Breast epithelium (tissue), 3 donors: Measurements from ENCODE around the gene PIP4K2C.

Experiments
- POLR2A ChIP-seq: fragments of 450-650 bp; IDR thresholded peaks from one replicate; pipeline ENCODE4 v1.6.1; 2016; ENCODE audit warnings: antibody characterized with exemption, mild to moderate bottlenecking, moderate library complexity
- POLR2AphosphoS5 ChIP-seq, 3 donors: sonication (generic); formaldehyde crosslinking; IDR thresholded peaks; one replicate each; pipeline ENCODE4 v1.6.1; 2017; ENCODE audit warnings: antibody characterized with exemption in 3 of 3

GRCh38 chr12:57610554-57611107 is 19.6 kb downstream of the PIP4K2C start:
- TF ChIP-seq POLR2A, result no peak
- no peak for TF ChIP-seq POLR2AphosphoS5 (IDR thresholded peaks at IDR 0.05)
